GM10248 (cell line): ENCODE results near the gene AIFM3.

ENCODE experiments used
- CTCF ChIA-PET: fragments of 300-600 bp; sonication (Branson Sonifier 250); formaldehyde crosslinking; extraction: SDS; loops from one replicate; lab custom pipeline; 2021; ENCODE audit warnings: antibody characterized with exemption; lab: Yijun Ruan, JAX
- POLR2A ChIA-PET: fragments of 350-650 bp; sonication (Branson Sonifier 250); formaldehyde crosslinking; extraction: SDS; loops from one replicate; lab custom pipeline; 2020; ENCODE audit warnings: antibody characterized with exemption; lab: Yijun Ruan, JAX
- DNase-seq: peaks from one replicate; pipeline ENCODE4 v3.0.0; 2012; ENCODE audit errors: extremely low spot score
- CTCF ChIP-seq: IDR thresholded peaks from 2 replicates; pipeline ENCODE4 v1.5.1; 2012; ENCODE audit warnings: mild to moderate bottlenecking, low read depth; ENCODE audit errors: extremely low read depth, missing control alignments, control extremely low read depth

AIFM3 gene

GRCh38 chr22:20994902-20995241 is 27.8 kb downstream of the AIFM3 start:
- ChIA-PET CTCF (no interaction called here), POLR2A (no interaction called here)
- DNase-seq: no peak
- TF ChIP-seq CTCF: no peak

GRCh38 chr22:20995329-20996030 is 28.4 kb downstream of the AIFM3 start:
- no peak for TF ChIP-seq CTCF
- no peak for DNase-seq
- ChIA-PET POLR2A (no interaction called here), CTCF (no interaction called here)

- CTCF ChIA-PET: interaction anchor here (0.7 kb wide), 1 partner anchor 14 kb away, joined by 3 read pairs; the partner anchor contains the start of gene LZTR1
These were observed 29.0 kb downstream of the AIFM3 start for GRCh38 chr22:20996031-20996410.

GRCh38 chr22:20996598-20997535 is 29.8 kb downstream of the AIFM3 start:
- ChIA-PET POLR2A (no interaction called here), CTCF (interaction anchor here (0.7 to 1.0 kb wide), 2 partner anchors 15 to 650 kb away, joined by 3 read pairs; partner anchors contain the start of gene LZTR1)

More at GRCh38 chr22:20996031-20996410, 29.0 kb downstream of the AIFM3 start:
- no peak for DNase-seq
- POLR2A ChIA-PET: no interaction called here
- no peak for TF ChIP-seq CTCF

GRCh38 chr22:20997536-20998257 is 30.6 kb downstream of the AIFM3 start:
- POLR2A ChIA-PET: no interaction called here
- CTCF ChIA-PET: interaction anchor here (1.0 kb wide), 1 partner anchor 649 kb away, joined by 3 read pairs; no protein-coding TSS in a partner anchor
- no peak for TF ChIP-seq CTCF

More at GRCh38 chr22:20996598-20997535, 29.8 kb downstream of the AIFM3 start:
- no peak for TF ChIP-seq CTCF
- DNase-seq: no peak

More at GRCh38 chr22:20997536-20998257, 30.6 kb downstream of the AIFM3 start:
- no peak for DNase-seq
